ENCODE results near the gene DLX4. TPM values are rescaled to one million over a fixed set of nuclear protein-coding genes. Genes with fewer than 3 reads are reported as not detected.

DLX4 gene
- total RNA-seq, 1 donor from 2014 or later: not detected

- ATAC-seq (no peak), DNase-seq (ENCODE audit: missing footprints) (no peak)
- intact Hi-C loops (cut with DNase I): no loop called here
Observed at GRCh38 chr17:49979748-49980479, 10.9 kb downstream of the DLX4 start.

GRCh38 chr17:49980703-49981197 is 11.8 kb downstream of the DLX4 start:
- peak; percentile 25 for DNase-seq (ENCODE audit: missing footprints)
- ATAC-seq: no peak
- intact Hi-C loops (cut with DNase I): no loop called here

GRCh38 chr17:49984283-49984682 is 15.3 kb downstream of the DLX4 start:
- ATAC-seq: no peak
- intact Hi-C loops (cut with DNase I): no loop called here
- DNase-seq (ENCODE audit: missing footprints): no peak

- ATAC-seq: no peak
- DNase-seq (ENCODE audit: missing footprints): no peak
- intact Hi-C loops (cut with DNase I): no loop called here
Observed at GRCh38 chr17:49984776-49985175, 15.8 kb downstream of the DLX4 start.

GRCh38 chr17:49985310-49985990 is 16.5 kb downstream of the DLX4 start:
- no peak for DNase-seq (ENCODE audit: missing footprints)
- intact Hi-C loops (cut with DNase I): no loop called here
- no peak for ATAC-seq

GRCh38 chr17:49986396-49987289 is 17.7 kb downstream of the DLX4 start:
- no peak for ATAC-seq
- no peak for DNase-seq (ENCODE audit: missing footprints)
- intact Hi-C loops (cut with DNase I): no loop called here

- intact Hi-C loops (cut with DNase I): no loop called here
- DNase-seq (ENCODE audit: missing footprints) (peak; percentile 33), ATAC-seq (no peak)
Observed at GRCh38 chr17:49987290-49987585, 18.2 kb downstream of the DLX4 start.

- DNase-seq (ENCODE audit: missing footprints) (no peak), ATAC-seq (no peak)
- intact Hi-C loops (cut with DNase I): no loop called here
Observed at GRCh38 chr17:49987681-49988441, 18.9 kb downstream of the DLX4 start.

- no peak for ATAC-seq
- no peak for DNase-seq (ENCODE audit: missing footprints)
- intact Hi-C loops (cut with DNase I): no loop called here
Observed at GRCh38 chr17:49989518-49989880, 20.5 kb downstream of the DLX4 start.

- intact Hi-C loops (cut with DNase I): no loop called here
- ATAC-seq (no peak), DNase-seq (ENCODE audit: missing footprints) (no peak)
Observed at GRCh38 chr17:49990331-49990730, 21.3 kb downstream of the DLX4 start.

- ATAC-seq (no peak), DNase-seq (ENCODE audit: missing footprints) (peak; percentile 46)
- intact Hi-C loops (cut with DNase I): no loop called here
Observed at GRCh38 chr17:49990921-49991320, 21.9 kb downstream of the DLX4 start.

GRCh38 chr17:49991409-49991808 is 22.4 kb downstream of the DLX4 start:
- intact Hi-C loops (cut with DNase I): no loop called here
- ATAC-seq: no peak
- peak; percentile 46 for DNase-seq (ENCODE audit: missing footprints)

GRCh38 chr17:49992191-49992932 is 23.4 kb downstream of the DLX4 start:
- no peak for ATAC-seq
- intact Hi-C loops (cut with DNase I): no loop called here

GRCh38 chr17:49992933-49993422 is 24.0 kb downstream of the DLX4 start:
- DNase-seq (ENCODE audit: missing footprints) (peak; percentile 16), ATAC-seq (no peak)
- intact Hi-C loops (cut with DNase I): no loop called here

More at GRCh38 chr17:49992191-49992932, 23.4 kb downstream of the DLX4 start:
- no peak for DNase-seq (ENCODE audit: missing footprints)

- intact Hi-C loops (cut with DNase I): no loop called here
- DNase-seq (ENCODE audit: missing footprints) (no peak), ATAC-seq (peak; percentile 42)
Observed at GRCh38 chr17:49993423-49994060, 24.6 kb downstream of the DLX4 start.

- no peak for ATAC-seq
- no peak for DNase-seq (ENCODE audit: missing footprints)
- intact Hi-C loops (cut with DNase I): loop anchor here (5.0 kb wide), 2 partner anchors 42 to 287 kb away; partner anchors contain the start of gene SLC35B1
Observed at GRCh38 chr17:49994085-49995054, 25.4 kb downstream of the DLX4 start.
